SU-DHL-6 (cell line): ENCODE data around the gene FBXL13.

ENCODE experiments used
- H2AFZ ChIP-seq: fragments of 200-600 bp; sonication (generic); 2 replicates; pipeline ENCODE4 v1.6.1; 2014; ENCODE audit warnings: low read depth, mild to moderate bottlenecking, moderate library complexity, mixed read lengths, antibody characterized with exemption, low read length; ENCODE audit not compliant: severe bottlenecking
- H3F3A ChIP-seq: fragments of 200-600 bp; shearing (Covaris generic); 2 replicates; pipeline ENCODE4 v1.6.0; 2016; ENCODE audit warnings: antibody characterized with exemption, mild to moderate bottlenecking; ENCODE audit not compliant: insufficient read depth
- H3K27ac ChIP-seq: fragments of 200-600 bp; sonication (generic); 2 replicates; pipeline ENCODE4 v1.5.1; 2016; ENCODE audit warnings: low read depth, mild to moderate bottlenecking, low read length, moderate library complexity, mixed read lengths
- H3K27me3 ChIP-seq: fragments of 200-600 bp; sonication (generic), shearing (Covaris generic); 2 replicates; pipeline ENCODE4 v1.6.0; 2014; ENCODE audit warnings: mild to moderate bottlenecking, low read length
- H3K36me3 ChIP-seq: fragments of 200-600 bp; sonication (generic); 2 replicates; pipeline ENCODE4 v1.6.1; 2014; ENCODE audit warnings: mild to moderate bottlenecking, low read length, mixed read lengths
- H3K4me2 ChIP-seq: fragments of 300-600, 200-600 bp; shearing (Covaris generic), sonication (generic); 2 replicates; pipeline ENCODE4 v1.6.0; 2014; ENCODE audit warnings: low read length, low read depth, mild to moderate bottlenecking; ENCODE audit not compliant: poor library complexity, severe bottlenecking
- H3K4me3 ChIP-seq: fragments of 200-600 bp; sonication (generic); 2 replicates; pipeline ENCODE4 v1.5.1; 2014; ENCODE audit warnings: antibody characterized with exemption, low read length, mild to moderate bottlenecking, mixed read lengths; ENCODE audit not compliant: insufficient read depth, poor library complexity, severe bottlenecking
- H3K79me2 ChIP-seq: fragments of 200-600 bp; sonication (generic); 2 replicates; pipeline ENCODE4 v1.6.1; 2014; ENCODE audit warnings: mild to moderate bottlenecking, low read length, moderate library complexity; ENCODE audit not compliant: insufficient read depth
- H3K9ac ChIP-seq: fragments of 200-600 bp; sonication (generic); 2 replicates; pipeline ENCODE4 v1.7.0; 2014; ENCODE audit warnings: mild to moderate bottlenecking, low read length
- H3K9me2 ChIP-seq: fragments of 200-600 bp; sonication (generic); replicated peaks from 2 replicates; pipeline ENCODE4 v1.6.1; 2014; ENCODE audit warnings: low read length; ENCODE audit not compliant: insufficient read depth
- H3K9me3 ChIP-seq: fragments of 200-600 bp; sonication (generic); 2 replicates; pipeline ENCODE4 v1.6.1; 2014; ENCODE audit warnings: low read length, mixed read lengths; ENCODE audit not compliant: insufficient read depth
- H4K20me1 ChIP-seq: fragments of 200-600 bp; sonication (generic); 2 replicates; pipeline ENCODE4 v1.6.1; 2014; ENCODE audit warnings: low read depth, mild to moderate bottlenecking, antibody characterized with exemption, low read length, moderate library complexity, mixed read lengths
- EZH2phosphoT487 ChIP-seq: fragments of 200-600 bp; sonication (generic), shearing (Covaris generic); conservative IDR thresholded peaks from 2 replicates; pipeline ENCODE4 v1.6.1; 2018; ENCODE audit warnings: mild to moderate bottlenecking, antibody characterized with exemption, low read length, moderate library complexity, mixed read lengths
- TF ChIP-seq, protein P1 (sequence below): fragments of 200-600 bp; sonication (generic); IDR thresholded peaks from one replicate; pipeline ENCODE4 v1.5.1; 2017; ENCODE audit warnings: antibody characterized with exemption, mild to moderate bottlenecking, low read length, moderate library complexity; ENCODE audit not compliant: insufficient read depth, poor library complexity, severe bottlenecking

The FBXL13 gene

DNA sequence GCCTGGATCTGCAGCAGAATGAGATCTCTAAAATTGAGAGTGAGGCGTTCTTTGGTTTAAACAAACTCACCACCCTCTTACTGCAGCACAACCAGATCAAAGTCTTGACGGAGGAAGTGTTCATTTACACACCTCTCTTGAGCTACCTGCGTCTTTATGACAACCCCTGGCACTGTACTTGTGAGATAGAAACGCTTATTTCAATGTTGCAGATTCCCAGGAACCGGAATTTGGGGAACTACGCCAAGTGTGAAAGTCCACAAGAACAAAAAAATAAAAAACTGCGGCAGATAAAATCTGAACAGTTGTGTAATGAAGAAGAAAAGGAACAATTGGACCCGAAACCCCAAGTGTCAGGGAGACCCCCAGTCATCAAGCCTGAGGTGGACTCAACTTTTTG, 140.4 kb downstream of the FBXL13 start:
- Histone ChIP-seq H3K9ac (no peak overlapping the region), H3K4me3 (no peak overlapping the region)

DNA sequence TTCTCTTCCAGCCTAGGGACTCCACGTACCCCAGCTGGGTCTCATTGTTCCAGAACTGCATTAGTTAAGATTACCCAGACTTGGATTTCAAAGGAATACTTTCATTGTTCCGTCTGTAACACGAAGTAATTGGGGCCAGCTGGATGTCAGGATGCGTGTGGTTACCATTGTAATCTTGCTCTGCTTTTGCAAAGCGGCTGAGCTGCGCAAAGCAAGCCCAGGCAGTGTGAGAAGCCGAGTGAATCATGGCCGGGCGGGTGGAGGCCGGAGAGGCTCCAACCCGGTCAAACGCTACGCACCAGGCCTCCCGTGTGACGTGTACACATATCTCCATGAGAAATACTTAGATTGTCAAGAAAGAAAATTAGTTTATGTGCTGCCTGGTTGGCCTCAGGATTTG, 140.8 kb downstream of the FBXL13 start:
- TF ChIP-seq, protein P1, sequence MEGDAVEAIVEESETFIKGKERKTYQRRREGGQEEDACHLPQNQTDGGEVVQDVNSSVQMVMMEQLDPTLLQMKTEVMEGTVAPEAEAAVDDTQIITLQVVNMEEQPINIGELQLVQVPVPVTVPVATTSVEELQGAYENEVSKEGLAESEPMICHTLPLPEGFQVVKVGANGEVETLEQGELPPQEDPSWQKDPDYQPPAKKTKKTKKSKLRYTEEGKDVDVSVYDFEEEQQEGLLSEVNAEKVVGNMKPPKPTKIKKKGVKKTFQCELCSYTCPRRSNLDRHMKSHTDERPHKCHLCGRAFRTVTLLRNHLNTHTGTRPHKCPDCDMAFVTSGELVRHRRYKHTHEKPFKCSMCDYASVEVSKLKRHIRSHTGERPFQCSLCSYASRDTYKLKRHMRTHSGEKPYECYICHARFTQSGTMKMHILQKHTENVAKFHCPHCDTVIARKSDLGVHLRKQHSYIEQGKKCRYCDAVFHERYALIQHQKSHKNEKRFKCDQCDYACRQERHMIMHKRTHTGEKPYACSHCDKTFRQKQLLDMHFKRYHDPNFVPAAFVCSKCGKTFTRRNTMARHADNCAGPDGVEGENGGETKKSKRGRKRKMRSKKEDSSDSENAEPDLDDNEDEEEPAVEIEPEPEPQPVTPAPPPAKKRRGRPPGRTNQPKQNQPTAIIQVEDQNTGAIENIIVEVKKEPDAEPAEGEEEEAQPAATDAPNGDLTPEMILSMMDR, result no peak
- TF ChIP-seq EZH2phosphoT487, result no peak
- H4K20me1 ChIP-seq, result no peaks in the 10 kb centered on the region
- no peaks in the 10 kb centered on the region for H3F3A ChIP-seq
- H3K27ac ChIP-seq, result no peak overlapping the region
- no peak overlapping the region for H3K4me2 ChIP-seq
- H3K79me2 ChIP-seq, result no peaks in the 10 kb centered on the region
- no peaks in the 10 kb centered on the region for H3K9me2 ChIP-seq
- H3K4me3 ChIP-seq, result no peak overlapping the region
- no peaks in the 10 kb centered on the region for H3K36me3 ChIP-seq
- H3K27me3 ChIP-seq, result no peaks in the 10 kb centered on the region
- H2AFZ ChIP-seq, result no peak overlapping the region
- H3K9ac ChIP-seq, result no peak overlapping the region
- no peaks in the 10 kb centered on the region for H3K9me3 ChIP-seq

More for the DNA sequence above, 140.4 kb downstream of the FBXL13 start:
- Histone ChIP-seq H3K9me3 (no peaks in the 10 kb centered on the region), H3F3A (no peaks in the 10 kb centered on the region), H3K4me2 (no peak overlapping the region), H3K79me2 (no peaks in the 10 kb centered on the region), H4K20me1 (no peaks in the 10 kb centered on the region), H3K27me3 (no peaks in the 10 kb centered on the region), H3K9me2 (no peaks in the 10 kb centered on the region), H3K27ac (no peak overlapping the region), H3K36me3 (no peaks in the 10 kb centered on the region), H2AFZ (no peak overlapping the region)
- no peak for TF ChIP-seq EZH2phosphoT487
- TF ChIP-seq, protein P1, result no peak

DNA sequence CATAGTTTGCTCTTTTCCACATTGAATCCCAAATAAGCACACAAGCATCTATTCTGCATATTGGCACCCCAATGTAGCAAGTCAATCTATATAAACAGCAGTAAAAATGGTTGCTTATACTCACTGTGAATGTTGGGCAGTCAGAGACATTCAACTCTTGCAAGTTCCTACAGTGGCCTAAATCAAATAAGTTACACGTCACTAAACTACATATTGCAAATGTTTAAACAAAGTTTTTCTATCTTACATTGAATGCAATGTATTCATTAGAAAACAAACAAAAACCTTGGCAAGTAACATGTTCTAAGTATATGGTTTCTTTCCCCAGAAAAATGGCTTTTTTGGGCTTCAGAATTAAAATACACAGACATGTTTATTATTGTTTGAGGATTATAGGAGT, 142.8 kb downstream of the FBXL13 start:
- no peaks in the 10 kb centered on the region for H3K9me2 ChIP-seq
- TF ChIP-seq EZH2phosphoT487, result no peak
- TF ChIP-seq, protein P1, result no peak
- H3K4me2 ChIP-seq, result no peak overlapping the region

More for the DNA sequence above, 142.8 kb downstream of the FBXL13 start:
- Histone ChIP-seq H2AFZ (no peak overlapping the region), H3F3A (no peaks in the 10 kb centered on the region), H3K9me3 (no peaks in the 10 kb centered on the region), H3K9ac (no peak overlapping the region), H4K20me1 (no peaks in the 10 kb centered on the region), H3K27me3 (no peaks in the 10 kb centered on the region), H3K27ac (no peak overlapping the region), H3K36me3 (no peaks in the 10 kb centered on the region), H3K79me2 (no peaks in the 10 kb centered on the region), H3K4me3 (no peak overlapping the region)
